ENCODE data around the gene ATP1B1.

Gene ATP1B1

DNA sequence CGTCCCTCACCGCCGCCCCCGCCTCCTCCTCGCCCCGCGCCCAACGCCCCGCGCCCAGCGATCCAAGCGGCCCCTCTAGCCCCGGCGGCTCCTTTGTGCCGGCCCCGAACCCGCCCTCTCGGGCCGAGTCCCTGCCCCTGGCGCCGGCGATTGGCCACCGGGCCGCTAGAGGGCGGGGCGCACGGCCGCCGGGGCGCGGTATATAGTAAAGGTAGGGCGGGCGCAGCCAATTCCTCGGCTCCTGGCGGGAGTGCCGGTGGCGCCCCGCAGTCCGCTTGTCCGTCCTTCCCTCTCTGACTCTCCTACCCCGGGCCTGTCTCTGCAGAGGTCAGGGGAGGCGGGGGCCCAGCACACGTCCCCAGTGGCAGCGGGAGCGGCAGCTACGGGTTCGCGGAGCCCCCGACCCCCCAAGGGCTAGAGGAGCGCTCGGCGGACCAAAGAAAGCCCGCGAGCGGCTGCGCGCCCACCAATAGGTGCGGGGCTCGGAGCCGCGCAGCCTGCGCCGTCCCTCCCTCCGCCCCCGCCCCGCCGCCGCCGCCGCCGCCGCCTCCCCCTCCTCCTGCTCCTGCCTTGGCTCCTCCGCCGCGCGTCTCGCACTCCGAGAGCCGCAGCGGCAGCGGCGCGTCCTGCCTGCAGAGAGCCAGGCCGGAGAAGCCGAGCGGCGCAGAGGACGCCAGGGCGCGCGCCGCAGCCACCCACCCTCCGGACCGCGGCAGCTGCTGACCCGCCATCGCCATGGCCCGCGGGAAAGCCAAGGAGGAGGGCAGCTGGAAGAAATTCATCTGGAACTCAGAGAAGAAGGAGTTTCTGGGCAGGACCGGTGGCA lies at the start of gene ATP1B1:
TSS of gene ATP1B1 (plus strand) at position 596 of the 826 bp plus-strand sequence. CDS start at position 736, 140 bp downstream.
- DNase-seq (ENCODE audit: low read depth) = peak; percentile 66

DNA sequence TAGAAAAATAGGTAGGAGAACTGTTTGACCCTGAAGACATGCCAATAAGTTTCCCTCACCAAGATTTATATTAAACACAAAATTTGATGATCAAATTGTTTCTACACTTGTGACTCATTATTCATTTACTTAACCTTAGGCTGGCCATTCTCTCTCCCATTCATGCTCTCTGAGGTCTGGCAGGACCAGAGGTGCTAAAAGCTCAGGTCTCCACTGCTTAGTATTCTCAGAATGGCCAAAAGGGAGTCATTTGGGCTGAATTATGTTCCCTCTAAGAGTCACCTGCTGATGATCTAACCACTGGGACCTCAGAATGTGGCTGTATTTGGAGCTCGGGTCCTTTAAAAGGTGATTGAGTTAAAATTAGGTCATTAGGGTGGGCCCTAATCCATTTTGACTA lies 47.1 kb upstream of the ATP1B1 start:
- no peak for DNase-seq (ENCODE audit: low read depth)

DNA sequence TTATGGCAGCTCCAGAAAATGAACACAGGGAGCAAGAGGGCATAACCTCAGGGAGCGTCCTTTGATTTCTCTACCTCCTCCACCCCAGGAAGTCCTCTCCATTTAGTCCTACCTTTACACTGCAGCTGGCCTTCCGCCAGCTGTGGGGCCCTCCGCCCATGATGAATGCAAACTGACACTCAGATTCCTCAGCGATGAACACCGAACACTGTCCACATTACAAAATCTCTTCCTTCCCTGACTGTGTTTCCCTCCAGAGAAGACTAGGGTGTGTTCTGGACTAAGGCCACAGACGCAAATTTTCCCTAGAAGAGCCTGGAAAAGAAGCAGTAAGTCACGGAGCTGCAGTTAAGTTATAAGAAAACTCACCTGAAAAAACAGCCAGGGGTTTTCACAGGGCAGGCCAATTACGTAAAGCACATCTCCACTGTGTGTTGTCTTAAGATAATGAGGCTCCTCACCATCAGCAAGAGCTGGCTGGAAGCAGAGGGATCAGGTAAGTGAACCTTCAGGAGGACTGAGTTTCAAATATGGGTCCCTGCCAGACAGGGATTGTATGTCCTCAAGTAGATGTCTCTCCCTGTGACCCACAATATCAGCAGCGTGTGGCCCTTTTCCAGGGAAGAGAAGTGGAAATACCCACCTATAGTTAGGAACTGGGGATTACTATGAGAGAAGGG lies 46.3 kb upstream of the ATP1B1 start:
- no peak for DNase-seq (ENCODE audit: low read depth)

DNA sequence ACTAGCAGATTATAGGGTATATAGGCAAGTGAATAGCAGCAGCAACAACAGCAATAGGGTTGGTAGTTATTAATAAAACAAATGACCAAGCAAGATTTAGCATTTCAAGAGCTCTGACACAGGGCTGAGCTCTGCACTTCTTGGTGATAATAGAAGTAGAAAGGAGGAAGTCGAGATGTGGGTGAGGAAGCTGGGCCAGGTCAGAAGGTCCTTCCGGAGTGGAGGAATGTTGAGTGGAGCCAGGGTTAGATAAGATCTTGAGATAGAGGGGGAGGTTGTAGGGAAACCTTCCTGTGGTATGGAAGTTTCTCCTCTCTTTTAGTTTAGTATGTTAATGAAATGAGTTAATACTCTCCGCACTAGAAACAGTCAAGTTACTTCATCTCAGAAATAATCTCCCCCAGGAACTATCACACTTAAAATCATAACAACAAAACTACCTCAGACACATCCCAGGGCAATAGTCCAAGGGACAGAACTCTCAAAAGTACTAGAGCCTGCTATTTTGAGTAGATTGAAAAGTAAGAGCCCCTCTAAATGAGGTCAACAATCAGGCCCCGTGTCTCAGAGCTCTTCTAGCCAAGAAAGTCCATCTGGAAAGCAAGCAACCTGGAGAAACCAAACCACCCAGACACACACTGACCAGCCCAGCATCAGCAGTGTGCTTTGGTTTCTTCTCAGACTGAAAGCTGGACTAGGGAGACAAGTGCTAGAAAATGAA lies 45.4 kb upstream of the ATP1B1 start:
- DNase-seq (ENCODE audit: low read depth) = no peak

DNA sequence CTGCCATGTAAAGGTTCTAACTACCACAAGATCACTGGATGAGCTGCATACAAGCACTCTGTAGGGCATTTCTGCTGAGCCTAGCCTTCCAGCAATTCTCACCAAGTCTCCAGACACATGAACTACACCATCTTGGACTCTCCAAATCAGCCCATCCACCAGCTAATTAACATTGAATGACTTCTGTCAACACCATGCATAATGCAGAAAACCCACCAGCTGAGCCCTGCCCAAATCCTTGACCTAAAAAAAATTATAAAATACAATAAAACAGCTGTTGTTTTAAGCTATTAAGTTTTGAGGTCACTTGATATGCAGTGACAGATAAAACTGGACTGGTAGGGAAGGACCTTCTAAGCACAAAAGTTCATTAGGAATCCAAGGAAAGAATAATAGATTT lies 44.3 kb upstream of the ATP1B1 start:
- no peak for DNase-seq (ENCODE audit: low read depth)

DNA sequence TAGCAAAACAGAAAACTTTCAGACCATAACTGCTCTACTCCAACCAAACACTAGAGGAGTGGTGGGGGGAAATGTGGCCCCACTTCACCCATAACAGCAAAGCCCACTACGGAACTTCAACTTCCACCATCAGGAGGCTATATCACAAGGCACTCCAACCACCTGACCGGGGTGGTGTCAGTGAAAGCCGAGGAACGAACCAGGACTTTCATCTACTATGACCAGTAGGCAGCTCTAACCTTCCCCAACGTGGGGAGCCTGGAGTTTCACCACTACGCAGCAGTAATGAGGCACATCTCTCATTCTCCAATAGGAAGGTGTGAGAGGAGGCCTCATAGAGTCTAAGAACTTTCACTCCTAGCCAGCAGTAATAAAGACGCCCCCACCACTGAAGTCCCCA lies 42.4 kb upstream of the ATP1B1 start:
- no peak for DNase-seq (ENCODE audit: low read depth)

DNA sequence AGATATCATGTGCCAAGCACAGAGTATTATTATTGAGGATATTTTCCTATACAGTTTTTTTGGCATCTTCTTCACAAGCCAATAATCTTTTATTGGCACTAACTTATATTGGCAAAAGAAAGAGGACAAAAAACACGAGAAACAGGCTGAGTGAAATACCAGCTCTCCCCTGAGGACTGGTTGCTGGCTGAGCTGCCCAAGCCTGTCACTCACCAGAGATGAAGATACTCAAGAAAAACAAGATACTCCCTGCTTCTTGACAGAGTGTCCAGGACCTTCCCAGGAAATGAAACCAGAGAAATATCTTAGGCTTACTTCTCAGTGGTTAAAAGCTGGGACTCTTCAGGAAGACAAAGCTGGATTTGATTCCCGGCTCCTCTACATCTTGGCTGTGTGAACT lies 35.9 kb upstream of the ATP1B1 start:
- DNase-seq (ENCODE audit: low read depth) = no peak

DNA sequence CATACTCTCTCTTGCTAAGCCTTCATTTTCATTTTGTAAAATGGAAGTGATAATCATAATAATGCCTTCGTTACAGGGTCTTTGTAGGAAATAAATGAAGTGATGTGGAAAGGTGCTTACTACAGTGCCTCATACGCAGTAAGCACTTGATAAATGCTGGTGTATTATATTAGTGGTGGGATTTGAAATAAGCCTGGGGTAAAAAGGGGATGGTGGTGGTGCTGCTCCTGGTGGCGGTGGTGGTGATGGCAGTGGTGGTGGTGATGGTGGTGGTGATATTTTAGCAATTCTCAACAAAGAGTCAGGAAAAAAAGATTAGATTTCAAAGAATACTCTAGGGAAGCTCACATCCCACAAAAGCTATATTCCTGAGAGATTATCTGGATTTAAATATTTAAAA lies 35.5 kb upstream of the ATP1B1 start:
- DNase-seq (ENCODE audit: low read depth) = no peak

DNA sequence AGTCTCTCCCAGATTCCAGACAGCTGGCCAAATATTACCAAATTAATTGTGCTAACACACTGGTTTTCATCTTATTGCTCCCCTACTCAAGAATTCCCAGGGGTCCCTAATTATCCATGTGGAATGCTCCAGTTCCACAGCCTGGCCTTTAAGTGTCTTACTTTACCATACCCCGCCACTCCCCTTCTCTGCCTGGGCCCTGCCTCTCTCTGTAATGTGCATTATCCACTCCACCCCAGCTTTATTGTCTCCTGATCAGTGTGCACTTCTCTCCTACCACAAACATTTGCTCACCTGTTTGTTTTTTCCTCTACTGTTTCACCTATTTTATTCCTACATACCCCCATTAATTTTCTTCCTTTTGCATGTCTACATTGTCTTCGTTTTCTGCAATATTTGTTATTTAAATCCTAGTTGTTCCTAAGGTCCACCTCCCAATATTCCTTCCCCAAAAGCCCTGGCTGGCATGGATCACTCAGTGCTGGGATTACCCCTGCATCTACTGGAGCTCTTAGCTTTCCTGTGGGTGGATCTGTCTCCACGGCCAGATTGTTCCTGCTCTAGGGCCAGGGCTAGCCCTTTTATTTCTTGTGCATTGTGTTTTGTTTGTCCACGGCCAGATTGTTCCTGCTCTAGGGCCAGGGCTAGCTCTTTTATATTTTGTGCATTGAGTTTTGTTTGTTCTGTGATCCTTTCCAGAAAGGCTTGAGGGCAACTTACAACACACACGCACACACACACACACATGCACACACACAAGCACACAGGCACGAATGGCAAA lies 33.4 kb upstream of the ATP1B1 start:
- DNase-seq (ENCODE audit: low read depth) = no peak

DNA sequence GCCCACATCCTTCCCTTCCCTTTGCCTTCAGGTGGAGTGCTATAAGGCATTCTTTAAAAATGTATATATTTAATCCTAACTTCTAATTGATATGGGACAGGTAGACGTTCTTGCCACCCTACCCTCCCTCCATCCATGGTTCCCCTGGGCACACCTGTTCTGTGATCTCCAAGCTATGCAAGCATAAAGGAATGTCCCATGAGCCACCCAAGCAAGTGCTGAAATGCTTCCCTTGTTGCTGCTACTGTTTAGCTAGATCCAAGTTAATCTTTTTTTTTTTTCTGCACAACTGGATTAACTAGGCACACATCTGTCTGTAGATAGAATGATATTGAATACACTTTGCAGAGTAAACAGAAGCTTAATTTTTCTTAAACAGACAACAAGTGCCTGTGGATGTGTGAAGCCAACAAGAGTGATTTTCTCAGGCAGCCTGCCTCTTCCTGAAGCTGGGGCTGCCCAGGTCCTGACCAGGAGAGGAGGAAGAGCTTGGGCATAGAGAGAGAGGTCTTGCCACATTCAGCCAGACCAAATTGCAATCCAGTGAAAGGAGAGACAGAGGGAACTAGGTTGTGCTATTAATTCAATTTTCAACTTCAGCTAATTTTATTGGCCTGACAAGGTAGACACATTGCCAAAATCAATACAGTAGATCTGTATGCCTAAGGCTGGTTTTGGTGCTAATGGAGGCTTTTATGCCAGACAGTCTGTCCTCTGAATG lies 28.2 kb upstream of the ATP1B1 start:
- DNase-seq (ENCODE audit: low read depth) = no peak

DNA sequence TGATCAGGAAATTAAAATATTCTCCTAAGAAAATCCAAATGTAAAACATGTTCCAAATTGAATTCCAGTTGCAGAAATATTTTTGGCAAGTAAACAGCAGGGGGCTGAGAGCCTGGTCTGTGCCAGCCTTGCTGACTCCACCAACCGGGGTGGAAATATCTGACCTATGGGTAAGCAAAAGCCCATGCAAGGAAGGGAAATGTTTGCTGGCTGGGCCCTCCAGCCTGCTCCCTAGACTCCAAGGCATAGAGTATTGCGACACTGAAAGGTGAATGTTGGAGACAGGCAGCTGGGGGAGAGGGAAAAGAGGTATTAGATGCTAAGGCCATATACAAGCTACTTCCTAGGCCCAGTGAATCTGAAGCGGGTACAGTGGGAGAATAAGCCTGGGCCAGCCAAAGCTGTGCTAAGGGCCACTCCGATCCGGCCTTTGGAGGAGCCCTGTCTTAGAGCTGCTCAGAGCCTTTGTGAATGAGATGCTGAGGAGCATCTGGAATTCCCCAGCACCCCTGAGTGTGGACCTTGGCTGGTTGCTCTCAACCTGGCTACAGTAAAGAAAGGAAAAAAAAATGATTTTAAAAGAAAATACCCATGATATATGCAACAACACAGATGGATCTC lies 24.9 kb upstream of the ATP1B1 start:
- no peak for DNase-seq (ENCODE audit: low read depth)

DNA sequence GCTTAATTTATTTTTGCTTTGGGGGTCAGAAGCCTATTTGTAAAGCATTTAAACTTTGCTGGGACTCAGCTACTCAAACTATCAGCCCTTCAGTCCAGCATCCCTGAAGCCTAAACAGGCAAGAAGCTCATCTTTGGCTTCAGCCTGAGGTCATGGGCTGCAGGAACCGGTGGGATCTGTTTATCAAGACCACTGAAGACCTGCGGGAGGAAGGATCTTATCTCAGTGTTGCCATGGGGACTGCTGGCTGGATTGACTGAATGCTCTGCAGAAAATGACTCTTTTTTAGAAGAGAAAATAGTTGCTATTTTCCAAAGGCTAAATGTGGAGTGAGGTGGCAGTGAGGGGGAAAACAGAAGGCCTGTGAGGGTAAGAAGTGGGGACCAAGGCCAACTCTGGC lies 20.6 kb upstream of the ATP1B1 start:
- no peak for DNase-seq (ENCODE audit: low read depth)

DNA sequence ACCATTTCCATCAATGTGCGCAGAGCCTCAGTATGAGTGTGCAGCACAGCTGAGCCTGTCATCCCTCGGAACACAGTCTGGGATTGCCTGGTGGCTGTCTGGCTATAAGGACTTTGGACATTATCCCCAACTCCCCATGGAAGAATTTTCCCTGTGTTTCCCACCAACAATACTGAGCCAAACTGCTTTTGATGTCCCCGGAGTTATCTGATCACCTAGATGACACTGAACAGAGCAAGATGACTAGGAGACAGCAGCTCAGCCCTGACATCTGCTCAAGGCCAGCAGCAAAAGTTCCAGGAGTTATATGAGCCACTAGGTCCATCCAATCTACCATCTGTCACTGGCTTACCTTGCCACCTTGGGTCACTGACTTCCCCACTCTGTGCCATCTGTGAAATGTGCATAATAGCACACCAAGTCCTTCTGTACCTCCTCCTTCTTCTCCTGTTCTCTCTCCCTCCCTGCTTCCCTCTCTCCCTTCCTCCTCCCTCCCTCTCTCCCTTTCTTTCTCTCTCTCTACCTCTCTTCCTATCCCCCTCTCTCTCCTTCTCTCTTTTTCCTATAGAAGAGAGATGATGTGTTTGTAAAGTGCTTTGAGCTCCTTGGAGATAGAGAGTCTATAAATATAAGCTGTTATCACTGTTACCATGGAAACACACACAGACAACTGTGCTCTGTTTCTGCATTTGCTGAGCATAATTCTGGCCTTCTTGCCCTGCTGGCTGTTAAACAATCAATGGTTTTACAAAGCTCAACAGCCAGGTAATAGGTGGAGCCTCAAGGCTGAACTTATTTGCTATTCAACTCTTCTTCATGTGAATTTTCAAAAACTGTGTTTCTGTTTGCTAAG lies 19.7 kb upstream of the ATP1B1 start:
- no peak for DNase-seq (ENCODE audit: low read depth)

DNA sequence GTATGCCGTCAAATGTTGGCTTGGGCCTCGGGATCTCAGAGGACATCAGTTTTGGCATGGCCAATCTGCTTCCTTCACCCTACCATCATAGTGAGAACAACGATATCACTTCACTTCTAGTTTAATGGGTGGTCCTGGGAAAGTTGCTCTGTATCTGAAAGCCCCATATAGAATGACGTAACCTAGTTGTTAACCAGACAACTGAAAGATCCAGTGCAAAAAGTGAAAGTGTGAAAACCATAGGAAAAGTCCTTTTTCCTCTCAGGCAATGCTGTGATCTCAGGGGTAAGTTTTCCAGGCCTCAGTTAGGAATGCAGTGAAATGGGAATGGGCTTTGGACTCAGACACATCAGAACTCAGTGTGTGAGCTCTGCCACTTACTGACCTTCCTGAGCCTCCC lies 18.6 kb upstream of the ATP1B1 start:
- no peak for DNase-seq (ENCODE audit: low read depth)

DNA sequence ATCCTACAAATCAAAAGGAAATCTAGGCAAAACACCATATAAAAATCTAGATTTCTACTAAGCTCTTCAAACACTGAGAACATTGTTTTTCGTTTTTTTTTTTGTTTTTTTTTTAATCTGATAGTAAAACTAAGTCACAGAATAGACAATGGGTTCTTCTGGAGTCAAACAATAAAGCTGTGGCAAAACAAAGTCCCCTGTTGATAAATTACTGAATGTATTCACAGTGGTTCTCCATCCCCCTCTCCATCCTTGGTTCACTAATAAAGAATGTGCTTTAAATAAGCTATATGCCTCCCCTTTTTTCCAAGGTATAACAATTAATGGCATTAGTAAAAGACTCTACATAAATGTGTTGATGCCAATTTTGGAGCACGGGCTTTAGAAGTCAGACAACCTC lies 16.7 kb upstream of the ATP1B1 start:
- DNase-seq (ENCODE audit: low read depth) = no peak

DNA sequence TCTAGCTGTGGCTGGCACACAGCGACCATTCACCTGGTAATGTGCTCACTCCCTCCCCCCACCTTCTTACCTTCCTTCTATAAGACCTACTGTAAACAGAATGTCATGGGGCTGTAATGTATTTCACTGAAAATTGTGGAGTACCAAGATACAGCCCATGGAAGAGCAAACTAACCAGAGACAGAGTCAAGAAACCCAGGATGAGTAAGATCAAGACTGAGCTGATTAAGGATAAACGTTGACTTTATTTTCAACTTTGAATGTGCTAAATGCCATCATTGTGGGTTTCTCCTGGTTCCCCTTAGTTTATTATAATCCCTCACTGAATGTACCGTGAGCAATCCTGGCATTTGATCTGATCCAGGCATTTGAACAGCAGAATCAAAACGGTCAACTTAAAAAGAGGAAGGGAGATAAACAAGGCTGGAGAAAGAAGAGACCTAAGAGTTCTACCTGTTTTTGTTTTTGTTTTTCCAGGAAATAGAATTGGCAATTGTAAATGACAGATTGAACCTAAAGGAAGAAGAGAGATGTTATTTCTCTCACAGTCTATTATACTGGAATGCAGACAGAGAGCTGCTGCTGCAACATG lies 16.1 kb upstream of the ATP1B1 start:
- no peak for DNase-seq (ENCODE audit: low read depth)

DNA sequence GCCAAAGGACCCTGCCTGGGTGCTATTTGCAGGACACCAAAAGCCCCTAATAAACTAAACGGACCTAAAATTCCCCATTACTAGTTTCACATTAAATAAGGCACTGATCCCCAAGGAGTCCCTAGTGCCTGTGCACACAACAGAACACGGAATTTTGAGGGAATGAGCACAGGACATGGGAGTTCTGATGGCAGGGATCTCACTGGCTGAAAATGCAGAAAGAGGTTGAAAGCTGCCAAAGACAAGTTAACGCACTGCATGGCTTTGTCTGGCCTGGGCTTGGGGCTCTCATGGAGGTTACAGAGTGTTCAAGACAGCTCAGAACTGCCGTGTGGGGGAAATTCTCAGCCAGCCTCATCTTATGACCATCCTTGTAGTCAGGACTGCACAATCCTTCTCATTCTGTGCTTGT lies 15.6 kb upstream of the ATP1B1 start:
- DNase-seq (ENCODE audit: low read depth) = no peak

DNA sequence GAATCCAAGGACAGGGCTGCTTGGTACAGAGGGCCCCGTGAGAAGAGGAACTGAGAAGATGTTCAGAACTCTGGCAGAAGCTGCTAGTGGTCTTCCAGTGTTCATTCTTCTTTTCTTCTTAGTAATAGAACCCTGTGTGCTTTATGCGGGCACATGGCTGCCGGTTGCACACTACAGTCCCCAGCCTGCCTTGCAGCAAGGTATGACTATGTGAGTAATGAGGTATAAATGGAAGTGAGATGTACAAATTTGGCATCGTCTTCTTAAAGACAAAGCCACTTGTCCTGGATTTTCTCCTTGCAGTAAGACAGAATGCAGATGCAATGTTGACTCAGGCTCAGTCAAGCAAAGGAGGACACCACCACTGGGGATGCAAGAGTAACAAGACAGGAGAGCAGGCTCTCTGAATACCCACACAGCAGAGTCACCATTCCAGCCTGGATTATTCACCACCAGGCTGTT lies 15.0 kb upstream of the ATP1B1 start:
- DNase-seq (ENCODE audit: low read depth) = no peak

DNA sequence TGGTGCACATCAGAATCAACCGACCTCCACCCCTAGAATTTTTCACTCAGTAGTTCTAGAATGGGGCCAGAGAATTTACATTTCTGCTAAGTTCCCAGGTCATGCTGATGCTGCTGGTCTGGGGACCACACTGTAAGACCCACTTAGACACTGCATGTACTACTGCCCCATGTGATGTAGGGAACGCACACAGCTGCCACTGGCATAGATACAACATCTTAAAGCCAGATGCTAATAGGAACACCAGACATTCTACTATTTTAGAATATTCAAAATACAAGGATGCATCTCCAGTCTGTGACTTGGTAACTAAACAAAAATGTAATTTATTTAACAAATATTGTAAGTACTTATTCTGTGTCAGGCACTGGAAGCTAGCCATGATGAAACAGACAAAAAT lies 14.1 kb upstream of the ATP1B1 start:
- DNase-seq (ENCODE audit: low read depth) = no peak
